Left ventricle myocardium inferior (tissue), 1 donor: ENCODE results near the gene ADAMTS2. TPM values are rescaled to one million over a fixed set of nuclear protein-coding genes. Genes with fewer than 3 reads are reported as not detected.

Source experiments
- DNase-seq: peaks from one replicate; pipeline ENCODE4 v3.0.0-alpha.2; 2020
- H3K27ac ChIP-seq: fragments of 200-600 bp; replicated peaks from 2 replicates; pipeline ENCODE4 v1.8.0; 2021
- H3K27me3 ChIP-seq: fragments of 200-600 bp; 2 replicates; pipeline ENCODE4 v1.8.0; 2021; ENCODE audit warnings: low read depth
- H3K36me3 ChIP-seq: fragments of 200-600 bp; 2 replicates; pipeline ENCODE4 v1.8.0; 2021
- H3K4me1 ChIP-seq: fragments of 200-600 bp; 2 replicates; pipeline ENCODE4 v1.8.0; 2021
- H3K4me3 ChIP-seq: fragments of 200-600 bp; 2 replicates; pipeline ENCODE4 v1.8.0; 2021; ENCODE audit warnings: mild to moderate bottlenecking, moderate library complexity
- H3K9me3 ChIP-seq: fragments of 200-600 bp; replicated peaks from 2 replicates; pipeline ENCODE4 v1.8.0; 2021
- CTCF ChIP-seq: fragments of 200-600 bp; IDR thresholded peaks from 2 replicates; pipeline ENCODE4 v1.8.0; 2021; ENCODE audit warnings: antibody characterized with exemption, mild to moderate bottlenecking, borderline replicate concordance
- intact Hi-C: fragments of 100-400 bp; cut with micrococcal nuclease; formaldehyde crosslinking; loops from one replicate; pipeline ENCODE4 v1.11.0; 2022
- total RNA-seq: library from RNA; stranded (reverse); fragmentation: NEBNext Ultra II Directional; extraction: Animal tissue kit (Norgen Biotek cat#: 25700); gene quantifications from one replicate; pipeline ENCODE4 v1.2.1, GENCODE V29; 2021
- donor health status: DM: no; HTN: yes; CAD: no; lungs with severe emphysema.

The ADAMTS2 gene
- total RNA-seq, 1 donor from 2014 or later = 4.6 TPM

DNA sequence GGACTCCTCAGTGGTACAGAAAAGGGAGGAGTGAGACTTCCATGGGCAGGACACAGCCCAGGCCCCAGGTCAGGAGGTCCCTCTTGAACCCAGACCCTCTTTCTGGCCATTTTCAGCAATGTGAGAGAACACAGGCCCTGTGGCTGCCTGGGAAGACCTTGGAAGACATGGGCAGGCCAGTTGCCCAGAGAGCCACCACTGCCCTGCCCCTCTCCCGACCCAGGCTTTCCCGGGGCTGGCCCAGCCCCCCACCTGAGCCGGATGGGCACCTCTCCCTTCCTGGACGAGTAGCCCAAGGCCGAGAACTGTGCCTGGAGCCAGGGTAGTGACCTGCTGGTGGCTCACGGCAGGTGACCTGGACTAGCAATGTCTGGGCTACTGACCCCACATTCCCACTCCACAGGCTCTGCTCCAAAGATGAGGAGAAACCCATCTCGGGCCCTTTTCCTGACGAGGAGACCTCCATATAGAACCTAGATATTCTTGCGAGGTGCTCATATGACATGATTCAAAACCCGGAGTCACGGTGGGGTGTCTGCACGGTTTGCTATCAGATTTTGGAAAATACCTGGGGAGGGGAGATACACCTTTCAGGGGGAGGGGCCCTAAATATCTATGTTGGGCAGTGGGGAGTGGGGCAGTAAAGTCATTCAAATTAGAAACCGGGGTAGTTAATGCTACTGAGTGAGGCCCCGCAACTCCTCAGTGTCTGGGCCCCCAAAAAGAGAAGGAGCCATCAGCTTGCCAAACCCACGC is 225.7 kb downstream of the ADAMTS2 start:
- no peaks in the 10 kb centered on the region for H3K4me1 ChIP-seq
- no peak for TF ChIP-seq CTCF
- no peak for DNase-seq
- H3K36me3 ChIP-seq = peaks cover 10% of the 10 kb centered on the region
- no peak overlapping the region for H3K4me3 ChIP-seq
- intact Hi-C loops = no loop called here
- H3K9me3 ChIP-seq = peaks cover 51% of the 10 kb centered on the region
- H3K27me3 ChIP-seq = peaks cover 7% of the 10 kb centered on the region
- no peak overlapping the region for H3K27ac ChIP-seq

DNA sequence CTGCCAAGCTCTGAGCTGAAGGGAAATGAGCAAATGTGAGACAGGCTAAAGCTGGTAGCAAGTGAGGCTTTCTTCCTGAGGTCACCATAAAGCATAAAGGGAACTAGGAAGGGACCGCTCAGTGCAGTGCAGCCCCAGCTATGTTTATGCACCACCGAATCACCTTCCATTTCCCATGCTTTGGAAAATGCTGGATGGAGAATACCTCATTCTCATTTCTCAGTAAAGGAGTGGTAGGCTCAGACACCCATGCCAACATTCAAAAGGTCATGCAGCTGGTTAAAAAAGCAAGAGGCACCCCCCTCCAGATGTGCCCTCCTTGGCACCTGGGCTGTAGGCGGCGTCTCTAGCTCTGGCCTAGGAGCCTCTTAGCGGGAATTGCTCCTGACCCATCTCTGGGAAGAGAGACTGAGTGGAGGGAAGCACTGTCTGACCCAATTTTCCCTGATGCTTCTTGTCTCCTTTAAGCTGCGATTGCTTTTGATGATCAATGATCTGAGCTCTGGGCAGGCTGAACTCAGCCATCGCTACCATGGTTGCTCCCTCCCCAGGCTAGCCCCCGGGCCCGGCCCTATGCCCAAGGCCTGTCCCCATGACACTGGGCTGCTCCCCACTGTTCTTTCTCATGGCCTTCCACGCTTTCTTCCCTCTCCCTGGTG is 226.4 kb downstream of the ADAMTS2 start:
- intact Hi-C loops = no loop called here
- H3K36me3 ChIP-seq = peaks cover 17% of the 10 kb centered on the region
- peaks cover 7% of the 10 kb centered on the region for H3K27me3 ChIP-seq
- TF ChIP-seq CTCF = no peak
- H3K9me3 ChIP-seq = peaks cover 58% of the 10 kb centered on the region
- no peak overlapping the region for H3K27ac ChIP-seq
- H3K4me1 ChIP-seq = no peaks in the 10 kb centered on the region
- DNase-seq = no peak
- H3K4me3 ChIP-seq = no peak overlapping the region

DNA sequence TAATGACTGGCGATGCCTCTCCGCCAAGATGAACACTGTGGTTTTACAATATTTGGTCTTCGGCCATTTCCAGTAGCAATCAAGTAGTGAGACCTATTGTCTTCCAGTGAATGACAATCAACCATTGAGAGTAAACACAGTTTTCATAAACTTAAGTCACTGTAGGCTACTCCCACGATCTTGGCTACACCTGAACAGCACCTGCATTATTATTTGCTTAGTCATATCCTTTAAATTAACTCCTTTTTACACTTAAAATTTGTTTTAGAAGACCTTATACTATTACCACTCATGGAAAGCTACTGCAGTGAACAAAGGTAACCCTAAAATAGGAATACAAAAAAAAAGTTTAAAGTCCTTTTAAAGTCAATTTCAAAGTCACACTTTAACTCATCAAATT is 226.9 kb downstream of the ADAMTS2 start:
- no peak overlapping the region for H3K27ac ChIP-seq
- peaks cover 22% of the 10 kb centered on the region for H3K36me3 ChIP-seq
- intact Hi-C loops = no loop called here
- no peaks in the 10 kb centered on the region for H3K4me1 ChIP-seq
- peaks cover 7% of the 10 kb centered on the region for H3K27me3 ChIP-seq
- DNase-seq = no peak
- no peak for TF ChIP-seq CTCF
- peaks cover 64% of the 10 kb centered on the region for H3K9me3 ChIP-seq
- H3K4me3 ChIP-seq = no peak overlapping the region

GRCh38 chr5:179115845-179116524 is 229.3 kb downstream of the ADAMTS2 start:
- peaks cover 26% of the 10 kb centered on the region for H3K36me3 ChIP-seq
- intact Hi-C loops = no loop called here
- TF ChIP-seq CTCF = no peak
- no peak overlapping the region for H3K4me3 ChIP-seq
- no peak for DNase-seq
- no peaks in the 10 kb centered on the region for H3K4me1 ChIP-seq
- H3K9me3 ChIP-seq = peaks cover 76% of the 10 kb centered on the region
- H3K27me3 ChIP-seq = peaks cover 2% of the 10 kb centered on the region
- H3K27ac ChIP-seq = no peak overlapping the region

DNA sequence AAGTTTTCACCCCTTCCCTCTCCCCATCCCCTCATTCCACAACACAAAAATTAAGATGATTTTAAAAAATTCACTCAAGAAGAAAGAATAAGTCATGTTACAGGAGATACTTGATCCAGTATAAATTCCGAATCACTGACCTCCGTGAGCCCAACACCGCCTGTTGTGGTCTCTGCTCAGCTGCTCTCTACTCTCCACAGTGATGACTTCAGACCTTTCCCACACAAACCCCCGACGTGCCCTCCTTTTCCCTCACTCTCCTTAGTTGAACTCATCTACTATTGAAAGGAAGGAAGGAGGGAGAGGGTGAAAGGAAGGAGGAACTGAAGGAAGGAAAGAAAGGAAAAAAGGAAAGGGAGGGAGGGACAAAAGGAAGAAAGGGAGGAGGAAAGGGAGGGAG is 230.0 kb downstream of the ADAMTS2 start:
- TF ChIP-seq CTCF = no peak
- Histone ChIP-seq H3K27ac (no peak overlapping the region), H3K9me3 (peaks cover 76% of the 10 kb centered on the region), H3K27me3 (no peaks in the 10 kb centered on the region), H3K4me1 (no peaks in the 10 kb centered on the region), H3K4me3 (no peak overlapping the region), H3K36me3 (peaks cover 21% of the 10 kb centered on the region)
- intact Hi-C loops = no loop called here
- DNase-seq = no peak
